GM12878 (cell line): ENCODE data around the gene TNS4. TPM values are rescaled to one million over a fixed set of nuclear protein-coding genes. Genes with fewer than 3 reads are reported as not detected.

Source experiments
- ATAC-seq: fragments of 200-7000 bp; cut with Tn5 transposase; 3 replicates; pipeline ENCODE4 v1.9.1; 2020; ENCODE audit warnings: mild to moderate bottlenecking, moderate library complexity
- BruUV-seq: library from RNA; stranded (reverse); fragments of 400-500 nt; replicated peaks from 2 replicates; lab custom pipeline; 2021; lab: Mats Ljungman, UMichigan
- CTCF ChIA-PET: fragments of 300-600 bp; sonication (Branson Sonifier 250); formaldehyde crosslinking; extraction: SDS; loops from one replicate; lab custom pipeline; 2021; ENCODE audit warnings: inconsistent platforms; lab: Yijun Ruan, JAX
- POLR2A ChIA-PET: fragments of 350-600 bp; formaldehyde crosslinking; extraction: SDS; loops from one replicate; lab custom pipeline; 2021; ENCODE audit warnings: inconsistent platforms; lab: Charles Lee
- RAD21 ChIA-PET: fragments of 300-600 bp; sonication (Branson Sonifier 250); formaldehyde crosslinking; loops from one replicate; lab custom pipeline; 2023; ENCODE audit warnings: antibody characterized with exemption; ENCODE audit not compliant: unreplicated experiment; lab: Charles Lee
- SMC1A ChIA-PET: fragments of 300-600 bp; sonication (Branson Sonifier 250); formaldehyde crosslinking; loops from one replicate; lab custom pipeline; 2023; ENCODE audit not compliant: unreplicated experiment, uncharacterized antibody; lab: Charles Lee
- DNase-seq: peaks from one replicate; pipeline ENCODE4 v3.0.0-alpha.2; 2011; ENCODE audit warnings: low read depth, low spot score
- FAIRE-seq: peaks from 3 replicates; lab custom pipeline; 2011; peaks lifted over from hg19 to GRCh38; lab: Jason Lieb, UNC
- H2AFZ ChIP-seq: 2 replicates; pipeline ENCODE4 v1.6.0; 2011; ENCODE audit warnings: low read depth, low read length, control low read depth; ENCODE audit not compliant: control insufficient read depth
- H3K27ac ChIP-seq: 2 replicates; pipeline ENCODE4 v1.5.1; 2011; ENCODE audit warnings: control low read depth; ENCODE audit not compliant: control insufficient read depth, insufficient read depth
- H3K27me3 ChIP-seq, 2 experiments: replicated peaks in 1 of 2; 2 replicates each; pipeline versions ENCODE4 v1.6.0 to v1.6.1; 2011; ENCODE audit warnings: low read length in 1 of 2; ENCODE audit not compliant: control insufficient read depth in 2 of 2, insufficient read depth in 2 of 2
- H3K36me3 ChIP-seq, 2 experiments: 2 replicates each; pipeline ENCODE4 v1.5.1; 2011; ENCODE audit warnings: low read length in 1 of 2; ENCODE audit not compliant: control insufficient read depth in 2 of 2, insufficient read depth in 2 of 2
- H3K4me1 ChIP-seq: 2 replicates; pipeline ENCODE4 v1.6.1; 2011; ENCODE audit warnings: mild to moderate bottlenecking, low read length, moderate library complexity, mixed read lengths; ENCODE audit not compliant: control insufficient read depth, insufficient read depth
- H3K4me2 ChIP-seq: 2 replicates; pipeline ENCODE4 v1.6.0; 2011; ENCODE audit warnings: control low read depth; ENCODE audit not compliant: control insufficient read depth, insufficient read depth
- H3K4me3 ChIP-seq: fragments of 200-600 bp; sonication (generic); 2 replicates; pipeline ENCODE4 v1.5.1; 2016
- H3K79me2 ChIP-seq: 2 replicates; pipeline ENCODE4 v1.6.0; 2011; ENCODE audit warnings: low read length; ENCODE audit not compliant: control insufficient read depth, insufficient read depth
- H3K9ac ChIP-seq: 2 replicates; pipeline ENCODE4 v1.8.0; 2011; ENCODE audit warnings: low read length, control low read depth, mixed read lengths; ENCODE audit not compliant: control insufficient read depth, insufficient read depth
- H3K9me3 ChIP-seq: replicated peaks from 3 replicates; pipeline ENCODE4 v1.5.1; 2011; ENCODE audit warnings: mild to moderate bottlenecking, low read length; ENCODE audit not compliant: control insufficient read depth, insufficient read depth
- H4K20me1 ChIP-seq: 2 replicates; pipeline ENCODE4 v1.6.0; 2011; ENCODE audit not compliant: control insufficient read depth, insufficient read depth
- ATF7 ChIP-seq: fragments of 450-650 bp; IDR thresholded peaks from 2 replicates; pipeline ENCODE4 v1.6.1; 2016; ENCODE audit warnings: low read depth, mild to moderate bottlenecking
- BCL11A ChIP-seq: IDR thresholded peaks from 2 replicates; pipeline ENCODE4 v1.6.1; 2011; ENCODE audit warnings: low read depth, low read length
- CEBPB ChIP-seq, 2 experiments: fragments of 150-350 bp in 1 of 2; IDR thresholded peaks; 2 replicates each; pipeline ENCODE4 v1.6.1; 2012 to 2014; ENCODE audit warnings: low read depth in 2 of 2, low read length in 2 of 2, borderline replicate concordance in 1 of 2, inconsistent platforms in 1 of 2
- EGR1 ChIP-seq, 2 experiments: IDR thresholded peaks; 1 replicate in 1 of 2; 2 replicates in 1 of 2; pipeline ENCODE4 v1.6.1; 2011 to 2012; ENCODE audit warnings: low read depth in 2 of 2, low read length in 2 of 2, borderline replicate concordance in 1 of 2, mild to moderate bottlenecking in 1 of 2, moderate library complexity in 1 of 2
- HDGF ChIP-seq: fragments of 450-650 bp; IDR thresholded peaks from 2 replicates; pipeline ENCODE4 v1.6.1; 2016; ENCODE audit warnings: antibody characterized with exemption
- NFYA ChIP-seq: IDR thresholded peaks from 2 replicates; pipeline ENCODE4 v1.6.1; 2011; ENCODE audit warnings: low read depth, mild to moderate bottlenecking, low read length, improper control_type of control experiment, borderline replicate concordance
- PAX5 ChIP-seq: IDR thresholded peaks from 2 replicates; pipeline ENCODE4 v1.6.1; 2011; ENCODE audit warnings: low read depth, low read length, borderline replicate concordance
- RAD21 ChIP-seq: IDR thresholded peaks from 2 replicates; pipeline ENCODE4 v1.6.1; 2011; ENCODE audit warnings: mild to moderate bottlenecking, low read depth, low read length, moderate library complexity; ENCODE audit not compliant: insufficient read depth
- SIN3A ChIP-seq: IDR thresholded peaks from 2 replicates; pipeline ENCODE4 v1.6.1; 2012; ENCODE audit warnings: low read depth, low read length, improper control_type of control experiment
- SUZ12 ChIP-seq: fragments of 200-600 bp; sonication (generic); IDR thresholded peaks from one replicate; pipeline ENCODE4 v1.6.1; 2018; ENCODE audit warnings: antibody characterized with exemption, mild to moderate bottlenecking; ENCODE audit not compliant: unreplicated experiment
- TCF12 ChIP-seq: IDR thresholded peaks from 2 replicates; pipeline ENCODE4 v1.6.1; 2011; ENCODE audit warnings: low read depth, mild to moderate bottlenecking, low read length
- ZNF207 ChIP-seq: fragments of 450-650 bp; IDR thresholded peaks from 2 replicates; pipeline ENCODE4 v1.6.1; 2014; ENCODE audit warnings: antibody characterized with exemption, mild to moderate bottlenecking, borderline replicate concordance
- ZNF217 ChIP-seq: fragments of 450-650 bp; IDR thresholded peaks from 2 replicates; pipeline ENCODE4 v1.6.1; 2017; ENCODE audit warnings: antibody characterized with exemption, mild to moderate bottlenecking
- WGBS: methylation state at CpG from one replicate; pipeline ENCODE4 v1.1.6; 2016; ENCODE audit warnings: low lambda C conversion rate; ENCODE audit not compliant: insufficient replicate concordance, insufficient coverage; ENCODE audit errors: missing lambda C conversion rate; 5-methylcytosine and 5-hydroxymethylcytosine counted together
- in situ Hi-C: fragments of 300-500 bp; cut with MboI; formaldehyde crosslinking; loops from 9 replicates; pipeline ENCODE4 v1.14.3; 2018; ENCODE audit warnings: mixed read lengths
- intact Hi-C: fragments of 100-400 bp; cut with micrococcal nuclease; formaldehyde crosslinking; loops from one replicate; pipeline ENCODE4 v1.14.2; 2022; ENCODE audit not compliant: unreplicated experiment
- polyA plus RNA-seq, 11 experiments: library from polyadenylated mRNA; depleted of rRNA in 4 of 11; unstranded in 6 of 11; stranded (reverse) in 5 of 11; fragments of >200 nt; fragmentation: Nextera tagmentation in 4 of 11; fragmentation: Illumina TruSeq in 1 of 11; extraction: Ambion mirVana in 4 of 11; extraction: Trizol in 1 of 11; gene quantifications; 1 replicate in 1 of 11; 2 replicates in 10 of 11; pipeline versions ENCODE4 v1.2.1 to v1.2.3, GENCODE V29; 2011 to 2016; ENCODE audit warnings: inconsistent platforms in 2 of 11, missing spikeins in 2 of 11, low read depth in 1 of 11
- total RNA-seq, 4 experiments: library from RNA; depleted of rRNA in 3 of 4; stranded (reverse); fragments of >200 nt in 3 of 4; fragmentation: Illumina TruSeq in 1 of 4; extraction: Trizol in 1 of 4; gene quantifications; 2 replicates each; pipeline versions ENCODE4 v1.2.1 to v1.2.3, GENCODE V29; 2013 to 2021
- TF ChIP-seq, protein P1 (sequence below): IDR thresholded peaks from 2 replicates; pipeline ENCODE4 v1.6.1; 2012; ENCODE audit warnings: low read depth, low read length, improper control_type of control experiment
- TF ChIP-seq, protein P2 (sequence below): fragments of 450-650 bp; IDR thresholded peaks from 2 replicates; pipeline ENCODE4 v1.6.1; 2016; ENCODE audit warnings: mild to moderate bottlenecking
- TF ChIP-seq, protein P3 (sequence below): fragments of 450-650 bp; IDR thresholded peaks from 2 replicates; pipeline ENCODE4 v1.6.1; 2017; ENCODE audit warnings: low read depth, mild to moderate bottlenecking, moderate library complexity
- TF ChIP-seq, protein P4 (sequence below): fragments of 450-650 bp; IDR thresholded peaks from 2 replicates; pipeline ENCODE4 v1.6.1; 2014; ENCODE audit warnings: mild to moderate bottlenecking
- TF ChIP-seq, protein P5 (sequence below): fragments of 450-650 bp; IDR thresholded peaks from 2 replicates; pipeline ENCODE4 v1.6.1; 2018; ENCODE audit warnings: mild to moderate bottlenecking, low read depth, moderate library complexity; ENCODE audit not compliant: partially characterized antibody

TNS4 gene
- total and polyA plus RNA-seq, 10 of the 15 experiments (the other 5 are each of a cell fraction or from before 2014, with no cell fraction given) = 0.10 to 0.90 (median 0.68) TPM; not detected in 2

DNA sequence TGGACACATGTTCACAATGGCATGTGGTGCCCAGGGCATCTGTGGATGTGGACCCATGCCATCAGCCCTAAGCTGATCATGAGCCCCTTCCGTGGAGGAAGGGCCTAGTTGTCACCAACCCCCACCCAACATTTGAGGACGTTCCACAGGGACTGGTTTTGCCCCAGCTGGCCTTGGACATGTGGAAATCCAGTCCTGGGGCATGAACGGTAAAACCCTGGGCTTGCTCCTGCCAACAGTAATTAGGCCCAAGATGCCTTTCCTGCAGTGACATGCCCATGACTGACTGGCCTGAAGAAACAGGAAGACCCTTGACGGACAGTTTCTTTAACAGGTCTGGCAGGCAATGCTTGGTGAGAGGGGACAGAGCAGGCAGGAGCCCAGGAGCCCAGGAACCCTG lies 7.7 kb downstream of the TNS4 start:
- WGBS = 40% methylated on average over 4 of the region's 4 CpGs
- POLR2A ChIA-PET = interaction anchor here (0.5 kb wide), 1 partner anchor 38 kb away, joined by 10 read pairs; no protein-coding TSS in a partner anchor
- H3K79me2 ChIP-seq = no peaks in the 10 kb centered on the region

More for the DNA sequence above, 7.7 kb downstream of the TNS4 start:
- in situ Hi-C loops = no loop called here
- Histone ChIP-seq H3K4me1 (peaks cover 7% of the 10 kb centered on the region), H3K4me3 (no peak overlapping the region), H3K36me3 (no peaks in the 10 kb centered on the region), H3K27ac (no peak overlapping the region), H4K20me1 (no peaks in the 10 kb centered on the region), H3K4me2 (no peak overlapping the region), H2AFZ (no peak overlapping the region), H3K9me3 (no peaks in the 10 kb centered on the region), H3K27me3 (peaks cover 0 to 5% of the 10 kb centered on the region in 2 experiments; a peak in 2 of 4 replicates), H3K9ac (no peak overlapping the region)
- TF ChIP-seq PAX5 (no peak), SUZ12 (no peak), ZNF217 (no peak), HDGF (no peak), TCF12 (no peak), SIN3A (no peak), NFYA (no peak), BCL11A (no peak), ZNF207 (no peak), EGR1 (IDR thresholded peaks at IDR 0.05; ENCODE audit: borderline replicate concordance in 1 of 2, low read depth in 2 of 2, low read length in 2 of 2) (no peak), ATF7 (no peak), CEBPB (IDR thresholded peaks at IDR 0.05; ENCODE audit: borderline replicate concordance in 1 of 2, low read depth in 2 of 2, low read length in 2 of 2) (no peak), RAD21 (no peak)
- TF ChIP-seq, protein P1, sequence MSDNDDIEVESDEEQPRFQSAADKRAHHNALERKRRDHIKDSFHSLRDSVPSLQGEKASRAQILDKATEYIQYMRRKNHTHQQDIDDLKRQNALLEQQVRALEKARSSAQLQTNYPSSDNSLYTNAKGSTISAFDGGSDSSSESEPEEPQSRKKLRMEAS = no peak
- TF ChIP-seq, protein P2, sequence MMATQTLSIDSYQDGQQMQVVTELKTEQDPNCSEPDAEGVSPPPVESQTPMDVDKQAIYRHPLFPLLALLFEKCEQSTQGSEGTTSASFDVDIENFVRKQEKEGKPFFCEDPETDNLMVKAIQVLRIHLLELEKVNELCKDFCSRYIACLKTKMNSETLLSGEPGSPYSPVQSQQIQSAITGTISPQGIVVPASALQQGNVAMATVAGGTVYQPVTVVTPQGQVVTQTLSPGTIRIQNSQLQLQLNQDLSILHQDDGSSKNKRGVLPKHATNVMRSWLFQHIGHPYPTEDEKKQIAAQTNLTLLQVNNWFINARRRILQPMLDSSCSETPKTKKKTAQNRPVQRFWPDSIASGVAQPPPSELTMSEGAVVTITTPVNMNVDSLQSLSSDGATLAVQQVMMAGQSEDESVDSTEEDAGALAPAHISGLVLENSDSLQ = no peak
- TF ChIP-seq, protein P3, sequence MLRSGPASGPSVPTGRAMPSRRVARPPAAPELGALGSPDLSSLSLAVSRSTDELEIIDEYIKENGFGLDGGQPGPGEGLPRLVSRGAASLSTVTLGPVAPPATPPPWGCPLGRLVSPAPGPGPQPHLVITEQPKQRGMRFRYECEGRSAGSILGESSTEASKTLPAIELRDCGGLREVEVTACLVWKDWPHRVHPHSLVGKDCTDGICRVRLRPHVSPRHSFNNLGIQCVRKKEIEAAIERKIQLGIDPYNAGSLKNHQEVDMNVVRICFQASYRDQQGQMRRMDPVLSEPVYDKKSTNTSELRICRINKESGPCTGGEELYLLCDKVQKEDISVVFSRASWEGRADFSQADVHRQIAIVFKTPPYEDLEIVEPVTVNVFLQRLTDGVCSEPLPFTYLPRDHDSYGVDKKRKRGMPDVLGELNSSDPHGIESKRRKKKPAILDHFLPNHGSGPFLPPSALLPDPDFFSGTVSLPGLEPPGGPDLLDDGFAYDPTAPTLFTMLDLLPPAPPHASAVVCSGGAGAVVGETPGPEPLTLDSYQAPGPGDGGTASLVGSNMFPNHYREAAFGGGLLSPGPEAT = no peak
- TF ChIP-seq, protein P4, sequence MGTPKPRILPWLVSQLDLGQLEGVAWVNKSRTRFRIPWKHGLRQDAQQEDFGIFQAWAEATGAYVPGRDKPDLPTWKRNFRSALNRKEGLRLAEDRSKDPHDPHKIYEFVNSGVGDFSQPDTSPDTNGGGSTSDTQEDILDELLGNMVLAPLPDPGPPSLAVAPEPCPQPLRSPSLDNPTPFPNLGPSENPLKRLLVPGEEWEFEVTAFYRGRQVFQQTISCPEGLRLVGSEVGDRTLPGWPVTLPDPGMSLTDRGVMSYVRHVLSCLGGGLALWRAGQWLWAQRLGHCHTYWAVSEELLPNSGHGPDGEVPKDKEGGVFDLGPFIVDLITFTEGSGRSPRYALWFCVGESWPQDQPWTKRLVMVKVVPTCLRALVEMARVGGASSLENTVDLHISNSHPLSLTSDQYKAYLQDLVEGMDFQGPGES = no peak
- TF ChIP-seq, protein P5, sequence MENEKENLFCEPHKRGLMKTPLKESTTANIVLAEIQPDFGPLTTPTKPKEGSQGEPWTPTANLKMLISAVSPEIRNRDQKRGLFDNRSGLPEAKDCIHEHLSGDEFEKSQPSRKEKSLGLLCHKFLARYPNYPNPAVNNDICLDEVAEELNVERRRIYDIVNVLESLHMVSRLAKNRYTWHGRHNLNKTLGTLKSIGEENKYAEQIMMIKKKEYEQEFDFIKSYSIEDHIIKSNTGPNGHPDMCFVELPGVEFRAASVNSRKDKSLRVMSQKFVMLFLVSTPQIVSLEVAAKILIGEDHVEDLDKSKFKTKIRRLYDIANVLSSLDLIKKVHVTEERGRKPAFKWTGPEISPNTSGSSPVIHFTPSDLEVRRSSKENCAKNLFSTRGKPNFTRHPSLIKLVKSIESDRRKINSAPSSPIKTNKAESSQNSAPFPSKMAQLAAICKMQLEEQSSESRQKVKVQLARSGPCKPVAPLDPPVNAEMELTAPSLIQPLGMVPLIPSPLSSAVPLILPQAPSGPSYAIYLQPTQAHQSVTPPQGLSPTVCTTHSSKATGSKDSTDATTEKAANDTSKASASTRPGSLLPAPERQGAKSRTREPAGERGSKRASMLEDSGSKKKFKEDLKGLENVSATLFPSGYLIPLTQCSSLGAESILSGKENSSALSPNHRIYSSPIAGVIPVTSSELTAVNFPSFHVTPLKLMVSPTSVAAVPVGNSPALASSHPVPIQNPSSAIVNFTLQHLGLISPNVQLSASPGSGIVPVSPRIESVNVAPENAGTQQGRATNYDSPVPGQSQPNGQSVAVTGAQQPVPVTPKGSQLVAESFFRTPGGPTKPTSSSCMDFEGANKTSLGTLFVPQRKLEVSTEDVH = no peak
- RAD21 ChIA-PET = interaction anchor here (1.5 kb wide), 1 partner anchor 122 kb away, joined by 3 read pairs; no protein-coding TSS in a partner anchor
- CTCF ChIA-PET = no interaction called here
- intact Hi-C loops = no loop called here
- SMC1A ChIA-PET = interaction anchor here (1.1 to 1.6 kb wide), 5 partner anchors 14 to 38 kb away, joined by 3 to 5 read pairs (median 3); no protein-coding TSS in a partner anchor
- DNase-seq (no peak), FAIRE-seq (no peak), ATAC-seq (no peak)
- BruUV-seq = no TSS peak
